NCI-H2107 treated with DMSO at 0.1 percent for 48 hours (cell line): ENCODE measurements around the gene ACYP2.
"Not testable (repeated sequence)": the region's sequence is repeated elsewhere in the genome, so short reads cannot be mapped to it uniquely, and the experiment has no call there.

Experiments used
- DNase-seq: peaks from one replicate; lab custom pipeline; 2025; ENCODE audit not compliant: unreplicated experiment; lab: John Stamatoyannopoulos, UW

Gene ACYP2

DNA sequence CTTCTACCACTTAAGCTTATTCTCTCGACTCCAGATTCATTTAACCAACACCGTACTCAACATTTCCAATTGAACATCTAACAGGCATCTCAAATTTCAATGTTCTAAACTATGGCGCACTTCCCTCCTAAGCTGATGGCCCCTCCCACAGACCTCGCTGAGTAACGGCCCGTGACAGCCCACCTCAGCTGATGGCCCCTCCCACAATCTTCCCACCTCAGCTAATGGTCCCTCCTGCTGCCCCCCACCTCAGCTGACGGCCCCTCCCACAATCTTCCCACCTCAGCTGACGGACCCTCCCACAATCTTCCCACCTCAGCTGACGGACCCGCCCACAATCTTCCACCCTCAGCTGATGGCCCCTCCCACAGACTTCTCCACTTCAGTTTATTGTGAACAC, 197.7 kb downstream of the ACYP2 start:
- DNase-seq: no peak

DNA sequence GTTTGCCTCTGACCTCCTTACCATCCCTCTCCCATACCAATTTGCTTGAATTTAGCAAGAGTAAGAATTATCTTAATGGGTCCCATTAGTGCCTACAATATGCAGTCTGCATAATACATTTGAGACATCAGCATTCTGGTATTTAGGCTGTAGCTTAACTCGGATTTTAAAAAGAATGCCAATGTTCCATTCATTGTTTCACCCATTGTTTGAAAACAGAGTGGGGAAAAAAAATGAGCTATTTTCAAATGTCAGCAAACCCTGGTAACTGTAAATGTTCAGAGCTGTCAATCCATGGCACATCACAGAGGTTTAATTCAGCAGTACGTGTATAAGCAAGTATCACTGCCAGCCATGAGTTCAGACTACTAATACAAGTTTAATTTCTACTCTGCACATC, 202.6 kb downstream of the ACYP2 start:
- no peak for DNase-seq

DNA sequence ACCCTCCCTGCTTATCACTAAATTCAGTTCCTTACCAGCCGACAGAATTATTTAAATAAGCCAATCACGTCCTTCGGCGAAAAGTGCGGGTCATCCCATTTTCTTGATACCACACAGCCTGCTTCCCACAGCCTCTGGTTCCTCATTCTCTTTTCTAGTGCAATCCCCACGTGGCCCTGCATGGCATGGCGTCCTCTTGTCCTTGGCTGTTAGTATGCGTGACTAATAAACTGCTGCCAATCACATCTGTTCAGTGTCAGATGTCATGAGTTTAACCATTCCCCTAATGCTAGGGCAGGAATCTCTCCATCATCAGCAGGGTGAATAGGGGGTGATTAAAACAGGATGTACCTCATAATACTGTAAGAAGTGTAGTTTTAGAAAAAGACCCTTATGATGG, 203.4 kb downstream of the ACYP2 start:
- DNase-seq: no peak

DNA sequence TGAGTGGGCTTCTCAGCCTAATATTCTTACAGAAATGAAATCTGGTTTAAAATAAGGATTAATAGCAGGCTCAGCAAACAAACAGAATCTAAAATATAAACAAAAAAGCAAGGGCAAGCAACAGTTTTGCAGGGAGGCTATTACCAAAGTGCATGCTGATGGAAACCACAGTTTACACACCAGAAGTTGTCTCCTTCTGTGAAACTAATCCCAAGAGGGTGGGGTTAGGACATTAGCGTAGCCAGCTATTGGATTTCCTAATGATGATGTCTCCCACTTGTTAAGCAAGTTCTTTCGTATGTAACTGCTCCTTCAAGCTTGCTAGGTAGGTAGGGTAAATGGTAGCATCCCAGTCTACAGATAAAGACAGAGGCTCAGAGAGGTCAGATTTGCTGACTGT, 205.6 kb downstream of the ACYP2 start:
- no peak for DNase-seq

DNA sequence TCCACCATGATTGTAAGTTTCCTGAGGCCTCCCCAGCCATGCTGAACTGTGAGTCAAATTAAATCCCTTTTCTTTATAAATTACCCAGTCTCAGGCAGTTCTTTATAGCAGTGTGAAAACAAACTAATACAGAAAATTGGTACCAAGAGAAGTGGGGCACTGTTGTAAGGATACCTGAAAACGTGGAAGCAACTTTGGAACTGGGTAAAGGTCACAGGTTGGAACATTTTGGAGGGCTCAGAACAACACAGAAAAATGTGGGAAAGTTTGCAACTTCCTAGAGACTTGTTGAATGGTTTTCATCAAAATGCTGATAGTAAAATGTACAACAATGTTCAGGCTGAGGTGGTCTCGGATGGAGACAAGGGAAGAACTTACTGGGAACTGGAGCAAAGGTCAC, 209.1 kb downstream of the ACYP2 start:
- not testable (repeated sequence) for DNase-seq

DNA sequence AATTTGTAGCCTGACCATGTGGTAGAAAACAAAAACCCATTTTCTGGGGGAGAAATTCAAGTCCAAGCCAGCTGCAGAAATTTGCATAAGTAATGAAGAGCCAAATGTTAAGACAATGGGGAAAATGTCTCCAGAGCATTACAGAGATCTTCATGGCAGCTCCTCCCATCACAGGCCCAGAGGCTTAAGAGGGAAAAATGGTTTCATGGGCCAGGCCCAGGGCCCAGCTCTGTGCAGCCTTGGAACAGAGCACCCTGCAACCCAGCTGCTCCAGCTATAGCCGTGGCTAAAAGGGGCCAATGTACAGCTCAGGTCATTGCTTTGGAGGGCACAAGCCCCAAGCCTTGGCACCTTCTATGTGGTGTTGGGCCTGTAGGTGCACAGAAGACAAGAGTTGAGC, 209.7 kb downstream of the ACYP2 start:
- DNase-seq: no peak

DNA sequence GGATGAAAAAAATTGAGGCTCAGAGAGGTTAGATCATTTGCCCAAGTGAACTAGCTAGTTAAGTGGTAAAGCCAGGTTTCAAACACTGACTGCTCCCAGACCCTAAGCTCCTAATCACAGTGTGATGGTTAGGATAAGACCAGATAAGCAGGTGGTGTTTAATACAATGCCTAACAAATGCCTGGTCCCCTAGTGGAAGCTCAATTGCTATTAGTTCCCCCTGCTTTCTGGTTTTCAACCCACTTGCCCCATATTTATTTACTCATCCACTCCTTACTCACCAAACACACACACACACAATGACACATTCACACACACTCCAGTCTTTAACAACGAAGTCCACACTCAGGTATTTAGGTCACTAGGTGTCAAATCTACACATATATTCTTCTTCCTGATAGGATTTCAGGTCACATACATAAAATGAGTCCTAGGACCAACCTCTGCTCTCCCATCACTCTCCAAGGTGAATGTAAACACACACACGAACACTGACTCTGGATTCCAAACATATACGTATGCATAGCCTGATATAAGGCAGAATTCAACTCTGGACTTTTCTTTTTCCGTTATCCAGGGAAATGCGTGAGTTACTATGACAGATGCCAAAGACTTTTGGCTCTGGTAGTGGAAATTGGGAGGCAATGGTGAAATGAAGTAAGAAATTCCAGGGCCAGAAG, 214.2 kb downstream of the ACYP2 start:
- DNase-seq: peak; percentile 51

DNA sequence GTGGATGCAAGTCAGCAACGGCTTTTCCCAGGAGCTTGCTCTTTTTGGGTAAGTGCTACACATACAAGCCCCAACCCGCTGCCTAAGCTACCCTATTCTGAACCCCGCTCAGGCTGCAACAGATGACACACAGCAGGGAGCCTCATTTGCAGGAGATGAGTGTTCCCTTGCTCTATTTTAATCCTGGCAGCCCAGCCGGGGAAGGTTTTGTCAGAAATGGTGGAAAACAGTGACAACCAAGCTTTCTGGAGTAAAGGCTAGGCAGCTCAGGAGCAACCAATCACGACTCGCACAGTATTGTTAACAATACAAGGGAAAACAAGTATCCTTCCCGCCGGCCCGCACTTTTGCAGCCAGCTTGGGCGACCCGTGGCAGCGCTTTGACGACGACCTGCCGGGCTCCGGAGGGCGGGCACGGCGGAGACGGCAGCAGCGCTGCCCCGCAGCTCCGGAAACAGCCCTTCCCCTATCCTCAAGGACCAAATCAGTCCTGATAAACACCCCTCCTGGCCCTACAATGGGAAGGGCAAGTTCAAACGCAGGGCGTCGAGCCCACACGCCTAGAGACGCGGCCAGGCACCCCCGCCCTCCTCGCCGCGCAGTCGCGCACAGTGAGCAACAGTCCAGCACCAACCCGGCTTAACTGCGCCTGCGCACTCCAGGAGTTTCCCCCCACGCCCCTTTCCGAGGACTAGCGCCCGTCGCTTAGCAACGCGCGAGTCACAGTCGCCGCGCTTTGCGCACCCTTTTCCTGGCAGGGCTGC, 214.9 kb downstream of the ACYP2 start:
- peak; percentile 96 for DNase-seq

DNA sequence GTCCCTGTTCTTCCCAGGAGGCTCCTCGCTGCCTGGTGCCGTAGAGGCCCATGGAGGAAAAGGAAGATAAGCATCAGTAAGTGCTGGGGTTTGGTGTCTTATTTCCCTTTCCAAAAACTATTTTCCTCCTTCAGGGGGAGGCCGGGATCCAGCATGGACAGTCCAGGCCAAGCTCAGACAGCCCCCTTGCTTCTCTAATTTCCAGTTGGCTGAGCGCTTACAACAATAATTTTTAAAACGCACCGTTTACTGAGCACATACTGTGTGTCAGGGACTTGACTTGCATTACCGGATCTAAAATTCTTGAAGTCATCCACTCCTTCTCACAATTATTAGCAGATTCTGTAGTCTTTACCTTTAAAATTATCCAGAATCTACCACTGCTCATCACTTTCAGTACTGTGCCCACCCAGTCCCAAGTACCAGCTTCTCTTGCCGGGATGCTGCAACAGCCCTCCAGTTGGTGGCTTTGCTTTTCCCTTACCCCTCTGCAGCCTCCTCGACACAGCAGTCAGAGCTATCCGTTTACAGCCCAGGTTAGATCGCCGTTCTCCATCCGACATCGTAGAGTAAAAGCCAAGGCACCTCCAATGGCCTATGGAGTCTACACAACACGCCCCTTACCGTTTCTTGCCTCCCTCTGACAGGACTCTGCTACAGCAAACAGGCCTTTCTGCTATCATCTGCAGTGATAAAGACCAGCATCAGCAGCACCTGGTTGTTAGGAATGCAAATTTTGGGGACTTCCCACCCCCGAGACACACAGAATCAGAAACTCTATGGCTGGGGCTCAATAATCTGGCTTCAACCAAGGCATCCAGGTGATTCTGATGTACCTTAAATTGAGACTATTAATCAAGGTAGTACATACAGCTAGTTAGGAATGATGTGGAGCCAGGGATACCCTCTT, 215.8 kb downstream of the ACYP2 start:
- no peak for DNase-seq

DNA sequence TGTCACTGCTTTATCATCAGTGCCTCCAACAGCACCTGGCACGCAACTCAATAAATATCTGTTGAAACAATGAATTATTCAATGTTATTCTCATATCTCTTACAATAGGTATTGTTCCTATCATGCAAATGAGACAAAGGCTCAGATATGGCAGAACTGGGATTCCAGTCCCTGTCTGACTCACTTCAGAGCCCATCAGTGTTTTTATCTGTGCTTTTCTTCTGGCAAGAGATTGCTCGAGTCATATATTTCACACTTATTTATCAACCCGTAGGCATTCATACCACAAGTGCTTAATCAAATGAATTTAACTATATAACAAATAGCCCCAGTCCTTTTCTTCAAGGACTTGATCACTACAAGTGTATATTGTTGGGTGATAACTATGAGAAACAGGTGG, 217.0 kb downstream of the ACYP2 start:
- DNase-seq: no peak

DNA sequence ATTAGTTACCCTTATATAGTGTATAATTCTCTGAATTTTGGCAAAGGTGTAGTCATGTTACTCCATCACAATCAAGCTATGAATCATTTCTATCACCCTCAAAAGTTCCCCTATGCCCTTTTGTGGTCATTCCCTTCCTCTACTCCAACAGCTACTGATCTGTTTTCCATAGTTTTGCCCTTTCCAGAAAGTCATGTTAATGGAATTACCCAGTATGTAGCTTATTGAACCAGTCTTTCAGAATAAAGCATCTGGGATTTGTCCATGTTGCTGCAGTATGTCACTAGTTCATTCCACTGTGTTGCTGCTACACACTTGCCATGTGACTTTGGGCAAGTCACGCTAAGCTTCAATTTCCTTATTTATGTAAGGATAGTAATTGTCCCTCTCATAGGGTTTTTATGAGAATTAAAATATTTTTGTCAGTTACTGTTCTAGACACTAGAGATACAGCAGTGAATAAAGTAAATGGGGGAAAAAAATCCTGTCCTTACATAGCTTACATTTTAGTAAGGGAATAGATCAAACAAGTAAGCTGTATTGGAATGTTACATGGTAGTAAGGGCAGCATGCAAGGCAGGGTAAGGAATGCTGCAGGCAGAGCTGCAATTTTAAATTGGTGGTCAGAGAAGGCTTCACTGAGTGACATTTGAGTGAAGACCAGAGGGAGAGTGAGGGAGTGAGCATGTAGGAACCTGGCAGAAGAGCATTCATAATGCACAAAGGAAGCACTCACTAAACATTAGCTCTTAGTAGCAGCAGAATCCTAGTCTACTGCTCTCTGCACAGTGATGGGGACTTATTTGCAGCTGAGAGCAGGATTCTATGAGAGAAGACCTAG, 220.9 kb downstream of the ACYP2 start:
- DNase-seq: no peak

DNA sequence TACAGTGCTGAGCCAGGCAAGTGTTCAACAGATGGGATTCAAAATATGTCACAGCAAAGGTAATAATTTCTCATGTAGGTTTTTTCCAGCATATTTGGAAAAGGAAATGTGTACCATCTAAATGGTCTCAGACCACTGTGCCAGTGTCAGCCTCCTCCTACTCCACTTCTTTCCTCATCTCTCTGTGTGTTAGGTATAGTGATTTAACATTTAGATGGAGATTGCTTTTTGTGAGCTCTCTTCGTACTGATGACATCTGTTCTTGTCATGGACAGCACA, 221.5 kb downstream of the ACYP2 start:
- no peak for DNase-seq

DNA sequence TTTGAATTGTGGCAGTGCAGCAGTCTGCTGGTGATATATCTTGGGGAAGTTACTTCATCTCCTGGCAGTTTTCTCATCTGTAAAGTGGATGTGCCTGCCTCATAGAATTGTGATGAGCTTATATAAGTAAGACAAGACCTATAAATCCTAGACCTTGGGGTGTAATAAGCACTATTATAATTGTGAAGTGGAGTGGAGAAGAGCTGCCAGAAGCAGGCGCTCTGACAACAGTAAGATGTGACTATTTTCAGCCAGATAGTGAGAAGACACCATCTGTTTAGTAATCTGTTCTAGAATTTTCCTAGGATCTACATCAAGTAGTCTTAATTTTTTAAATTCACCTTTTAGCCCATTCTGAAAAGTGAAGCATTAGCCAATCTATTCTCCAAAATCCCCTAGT, 226.2 kb downstream of the ACYP2 start:
- DNase-seq: no peak

DNA sequence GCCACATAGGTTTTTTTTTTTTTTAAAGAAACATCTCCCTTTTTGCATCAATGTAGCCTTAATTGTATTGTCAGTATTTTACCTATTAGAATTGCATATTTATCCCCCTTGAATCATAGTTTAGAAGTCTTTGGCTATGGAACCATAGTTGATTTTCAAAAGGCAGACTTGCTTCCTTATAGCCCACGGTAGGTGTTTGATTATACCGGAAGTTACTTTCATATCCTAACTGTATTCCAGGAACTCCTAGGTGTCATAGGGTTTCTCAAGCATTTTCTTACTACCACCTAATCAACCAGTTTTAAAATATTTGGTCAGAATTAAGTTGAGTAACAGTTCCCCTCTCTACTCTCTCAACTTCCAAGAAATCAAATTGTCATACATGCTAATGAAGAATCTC, 227.2 kb downstream of the ACYP2 start:
- no peak for DNase-seq

DNA sequence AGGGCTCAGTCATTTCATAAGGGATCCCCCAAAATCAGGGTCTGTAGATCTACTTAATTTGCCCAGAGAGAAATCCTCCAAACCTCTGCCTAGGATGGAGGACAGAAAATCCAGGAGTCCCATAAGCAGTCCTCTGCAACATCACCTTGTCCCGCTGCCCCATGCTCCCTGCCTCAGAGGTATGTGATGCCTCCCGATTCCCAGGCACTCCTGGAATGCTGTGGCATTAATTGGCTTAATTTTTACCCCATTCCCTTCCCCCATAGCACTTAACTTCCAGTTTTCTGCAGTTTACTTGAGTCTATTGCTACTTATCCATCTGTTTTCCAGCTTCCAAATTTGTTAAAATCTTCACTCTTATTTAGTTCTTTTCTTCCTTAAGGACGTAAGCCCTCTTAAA, 232.2 kb downstream of the ACYP2 start:
- no peak for DNase-seq

DNA sequence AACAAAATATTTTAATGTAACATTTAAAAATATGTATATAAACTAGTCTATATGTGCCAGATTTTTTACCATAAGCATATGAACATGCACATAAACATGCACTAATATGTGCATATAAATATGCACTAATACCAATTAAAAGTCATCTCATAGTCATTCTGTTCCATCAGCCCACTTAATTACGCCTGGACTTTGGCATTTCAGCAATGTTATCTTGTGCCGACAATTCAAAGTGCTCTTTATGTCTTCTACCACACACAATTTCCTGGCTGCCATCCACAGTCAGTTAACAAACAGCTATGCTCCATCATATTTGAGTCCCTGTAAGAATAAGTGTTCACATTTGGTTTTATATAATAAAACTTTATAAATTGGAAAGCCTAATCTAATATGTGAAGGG, 233.2 kb downstream of the ACYP2 start:
- no peak for DNase-seq

DNA sequence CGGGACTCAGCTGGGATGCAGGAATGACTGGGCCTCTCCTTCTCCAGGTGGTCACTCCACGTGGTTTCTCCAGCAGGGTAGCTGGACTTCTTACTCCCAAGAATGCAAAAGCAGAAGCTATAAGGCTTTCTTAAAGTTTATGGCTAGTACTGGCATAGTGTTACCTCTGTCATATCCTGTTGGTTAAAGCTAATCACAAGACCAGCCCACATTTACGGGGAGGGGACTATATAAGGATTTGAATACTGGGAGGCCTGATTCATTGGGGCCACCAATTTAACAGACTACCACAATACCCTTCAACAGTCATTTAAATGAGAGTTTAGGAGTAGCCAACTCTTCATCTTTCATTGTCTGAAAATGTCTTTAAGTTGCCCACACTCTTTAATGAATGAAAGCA, 235.0 kb downstream of the ACYP2 start:
- no peak for DNase-seq

DNA sequence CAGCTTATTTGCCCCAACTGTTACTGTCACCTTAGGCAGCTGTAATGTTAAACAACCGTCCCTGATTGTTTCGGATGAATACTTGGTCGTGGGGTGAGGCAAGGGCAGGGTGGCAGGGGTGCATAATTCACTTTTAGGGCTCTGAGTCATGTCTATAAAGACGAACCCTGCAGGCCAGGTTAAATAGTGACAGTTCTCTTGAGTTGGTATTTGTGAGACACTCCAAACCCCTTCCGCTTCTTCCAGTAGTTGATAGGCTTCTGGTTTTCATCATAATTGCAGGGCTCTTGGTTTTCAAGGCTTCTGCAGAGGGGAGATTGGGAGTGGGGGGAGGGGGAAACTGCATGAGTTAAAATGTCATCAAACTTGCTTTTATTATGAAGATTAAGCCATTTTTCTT, 237.8 kb downstream of the ACYP2 start:
- DNase-seq: no peak
